IMR-90 (cell line): ENCODE measurements around the gene DENND1B. TPM values are rescaled to one million over a fixed set of nuclear protein-coding genes. Genes with fewer than 3 reads are reported as not detected.

Experiments used
- ATAC-seq: fragments of 200-7000 bp; cut with Tn5 transposase; 2 replicates; pipeline ENCODE4 v1.9.1; 2020; ENCODE audit warnings: low read depth, mild to moderate bottlenecking, moderate library complexity
- BruUV-seq: library from RNA; stranded (reverse); fragments of 400-500 nt; replicated peaks from 2 replicates; lab custom pipeline; 2021; lab: Mats Ljungman, UMichigan
- CTCF ChIA-PET: fragments of 300-600 bp; formaldehyde crosslinking; extraction: SDS; loops from one replicate; lab custom pipeline; 2021; ENCODE audit warnings: antibody characterized with exemption; lab: Yijun Ruan, JAX
- POLR2A ChIA-PET: fragments of 300-600 bp; sonication (Branson Sonifier 250); formaldehyde crosslinking; loops from one replicate; lab custom pipeline; 2022; ENCODE audit warnings: antibody characterized with exemption; ENCODE audit not compliant: unreplicated experiment; lab: Charles Lee
- DNase-seq: peaks from one replicate; pipeline ENCODE4 v3.0.0; 2013
- H2AFZ ChIP-seq: replicated peaks from 2 replicates; pipeline ENCODE3; 2013; ENCODE audit warnings: low read length, mild to moderate bottlenecking; ENCODE audit not compliant: poor library complexity
- H2AK5ac ChIP-seq: 2 replicates; pipeline ENCODE4 v1.6.1; 2013; ENCODE audit warnings: low read depth, low read length, inconsistent platforms
- H2AK9ac ChIP-seq: replicated peaks from 2 replicates; pipeline ENCODE3; 2013; ENCODE audit warnings: mild to moderate bottlenecking, low read depth, low read length, moderate library complexity; ENCODE audit not compliant: poor library complexity
- H2BK120ac ChIP-seq: 2 replicates; pipeline ENCODE4 v1.6.1; 2013; ENCODE audit warnings: low read depth, low read length, inconsistent platforms
- H2BK15ac ChIP-seq: 3 replicates; pipeline ENCODE4 v1.6.1; 2013; ENCODE audit warnings: low read depth, low read length, inconsistent platforms
- H2BK20ac ChIP-seq: 2 replicates; pipeline ENCODE4 v1.6.1; 2013; ENCODE audit warnings: low read depth, mild to moderate bottlenecking, inconsistent platforms, low read length, moderate library complexity
- H2BK5ac ChIP-seq: 2 replicates; pipeline ENCODE4 v1.6.1; 2013; ENCODE audit warnings: mild to moderate bottlenecking, low read depth, low read length, inconsistent platforms; ENCODE audit not compliant: poor library complexity, severe bottlenecking
- H3K14ac ChIP-seq: replicated peaks from 2 replicates; pipeline ENCODE4 v1.6.1; 2013; ENCODE audit warnings: low read depth, low read length, inconsistent platforms
- H3K18ac ChIP-seq: 2 replicates; pipeline ENCODE4 v1.6.1; 2013; ENCODE audit warnings: low read depth, low read length, control low read depth
- H3K23ac ChIP-seq: 2 replicates; pipeline ENCODE4 v1.6.1; 2013; ENCODE audit warnings: low read depth, low read length, inconsistent platforms
- H3K27ac ChIP-seq: 2 replicates; pipeline ENCODE4 v1.5.1; 2013; ENCODE audit warnings: mild to moderate bottlenecking, control low read depth, low read length; ENCODE audit not compliant: insufficient read depth
- H3K27me3 ChIP-seq: 2 replicates; pipeline ENCODE4 v1.6.1; 2013; ENCODE audit warnings: low read length; ENCODE audit not compliant: control insufficient read depth, insufficient read depth
- H3K36me3 ChIP-seq: 2 replicates; pipeline ENCODE4 v1.6.1; 2013; ENCODE audit warnings: low read length, mixed read lengths; ENCODE audit not compliant: control insufficient read depth, insufficient read depth
- H3K4ac ChIP-seq: 2 replicates; pipeline ENCODE4 v1.6.1; 2013; ENCODE audit warnings: low read depth, low read length, inconsistent platforms
- H3K4me1 ChIP-seq: 2 replicates; pipeline ENCODE4 v1.6.1; 2013; ENCODE audit warnings: low read length, mixed read lengths; ENCODE audit not compliant: control insufficient read depth, insufficient read depth
- H3K4me2 ChIP-seq: 2 replicates; pipeline ENCODE4 v1.6.1; 2013; ENCODE audit warnings: low read depth, mild to moderate bottlenecking, control low read depth, low read length, moderate library complexity
- H3K4me3 ChIP-seq: 2 replicates; pipeline ENCODE4 v1.5.1; 2013; ENCODE audit warnings: low read depth, mild to moderate bottlenecking, control low read depth, low read length, moderate library complexity; ENCODE audit not compliant: insufficient read depth
- H3K56ac ChIP-seq: 2 replicates; pipeline ENCODE4 v1.6.1; 2013; ENCODE audit warnings: low read length, inconsistent platforms; ENCODE audit not compliant: insufficient read depth; ENCODE audit errors: extremely low read depth
- H3K79me1 ChIP-seq, 2 experiments: 2 replicates each; pipeline ENCODE4 v1.6.1; 2013; ENCODE audit warnings: low read length in 2 of 2, inconsistent platforms in 1 of 2, low read depth in 1 of 2
- H3K9ac ChIP-seq: 2 replicates; pipeline ENCODE4 v1.6.1; 2013; ENCODE audit warnings: low read depth, low read length, control low read depth
- H3K9me1 ChIP-seq: 2 replicates; pipeline ENCODE4 v1.6.1; 2013; ENCODE audit warnings: low read length, inconsistent platforms; ENCODE audit not compliant: insufficient read depth
- H3K9me3 ChIP-seq: 2 replicates; pipeline ENCODE4 v1.6.1; 2013; ENCODE audit warnings: low read length; ENCODE audit not compliant: control insufficient read depth, insufficient read depth
- H4K20me1 ChIP-seq: 2 replicates; pipeline ENCODE4 v1.6.1; 2013; ENCODE audit warnings: low read length, inconsistent platforms; ENCODE audit not compliant: insufficient read depth
- H4K5ac ChIP-seq: 2 replicates; pipeline ENCODE4 v1.6.1; 2013; ENCODE audit warnings: mild to moderate bottlenecking, low read depth, low read length, control low read depth
- H4K8ac ChIP-seq, 2 experiments: 2 replicates each; pipeline ENCODE4 v1.6.1; 2013; ENCODE audit warnings: low read depth in 2 of 2, low read length in 2 of 2, control low read depth in 1 of 2, inconsistent platforms in 1 of 2
- H4K91ac ChIP-seq: 2 replicates; pipeline ENCODE4 v1.6.1; 2013; ENCODE audit warnings: low read depth, low read length, inconsistent platforms; ENCODE audit not compliant: insufficient read depth
- BHLHE40 ChIP-seq: fragments of 150-350 bp; IDR thresholded peaks from 2 replicates; pipeline ENCODE4 v1.6.1; 2016; ENCODE audit warnings: mild to moderate bottlenecking, low read depth, low read length
- CEBPB ChIP-seq: IDR thresholded peaks from 2 replicates; pipeline ENCODE4 v1.6.1; 2012; ENCODE audit warnings: low read depth, low read length, improper control_type of control experiment
- CHD1 ChIP-seq: IDR thresholded peaks from 2 replicates; pipeline ENCODE4 v1.6.1; 2012; ENCODE audit warnings: low read depth, low read length, improper control_type of control experiment
- CTCF ChIP-seq: conservative IDR thresholded peaks from 2 replicates; pipeline ENCODE4 v1.5.1; 2012; ENCODE audit warnings: mild to moderate bottlenecking, low read depth, low read length, improper control_type of control experiment
- FOS ChIP-seq: fragments of 150-350 bp; IDR thresholded peaks from 2 replicates; pipeline ENCODE4 v1.6.1; 2016; ENCODE audit warnings: low read depth, low read length
- MAFK ChIP-seq: IDR thresholded peaks from 2 replicates; pipeline ENCODE4 v1.6.1; 2012; ENCODE audit warnings: low read depth, low read length, improper control_type of control experiment
- MAZ ChIP-seq: IDR thresholded peaks from 2 replicates; pipeline ENCODE4 v1.6.1; 2012; ENCODE audit warnings: low read depth, mild to moderate bottlenecking, low read length, improper control_type of control experiment, moderate library complexity, borderline replicate concordance
- MXI1 ChIP-seq: IDR thresholded peaks from 2 replicates; pipeline ENCODE4 v1.6.1; 2012; ENCODE audit warnings: low read depth, mild to moderate bottlenecking, low read length, moderate library complexity, borderline replicate concordance
- NFE2L2 ChIP-seq: fragments of 150-350 bp; IDR thresholded peaks from 2 replicates; pipeline ENCODE4 v1.6.1; 2016; ENCODE audit warnings: low read depth, mild to moderate bottlenecking, low read length
- POLR2A ChIP-seq: IDR thresholded peaks from 2 replicates; pipeline ENCODE4 v1.6.1; 2012; ENCODE audit warnings: mild to moderate bottlenecking, low read depth, low read length
- RAD21 ChIP-seq: IDR thresholded peaks from 2 replicates; pipeline ENCODE4 v1.6.1; 2012; ENCODE audit warnings: low read length, improper control_type of control experiment
- RCOR1 ChIP-seq: IDR thresholded peaks from 2 replicates; pipeline ENCODE4 v1.6.1; 2012; ENCODE audit warnings: mild to moderate bottlenecking, low read length, improper control_type of control experiment; ENCODE audit not compliant: insufficient replicate concordance
- RFX5 ChIP-seq: IDR thresholded peaks from 2 replicates; pipeline ENCODE4 v1.8.0; 2012; ENCODE audit warnings: low read depth, mild to moderate bottlenecking, low read length, moderate library complexity
- SMC3 ChIP-seq: fragments of 150-350 bp; IDR thresholded peaks from 2 replicates; pipeline ENCODE4 v1.6.1; 2016; ENCODE audit warnings: low read depth, mild to moderate bottlenecking, antibody characterized with exemption, low read length, moderate library complexity
- WGBS, 2 experiments: methylation state at CpG; one replicate each; pipeline versions ENCODE4 v1.1.5 to v1.1.7; 2013; ENCODE audit warnings: missing lambda C conversion rate in 2 of 2; ENCODE audit not compliant: insufficient read length in 1 of 2; ENCODE audit errors: extremely low coverage in 2 of 2; 5-methylcytosine and 5-hydroxymethylcytosine counted together
- dilution Hi-C: fragments of 300-500 bp; cut with HindIII; formaldehyde crosslinking; loops from one replicate; pipeline ENCODE4 v1.14.3; 2018; ENCODE audit warnings: low sequenced_read_pairs; ENCODE audit not compliant: unreplicated experiment
- in situ Hi-C: fragments of 300-500 bp; cut with MboI; formaldehyde crosslinking; loops from 3 replicates; pipeline ENCODE4 v1.14.3; 2019; ENCODE audit warnings: low sequenced_read_pairs, inconsistent platforms, mixed read lengths
- intact Hi-C: fragments of 100-400 bp; cut with micrococcal nuclease; formaldehyde crosslinking; loops from 2 replicates; pipeline ENCODE4 v1.10.0; 2022
- polyA plus RNA-seq, 3 experiments: library from polyadenylated mRNA; depleted of rRNA; stranded (reverse); fragments of >200 nt; gene quantifications; 2 replicates each; pipeline ENCODE4 v1.2.3, GENCODE V29; 2012; ENCODE audit warnings: low replicate concordance in 1 of 3
- total RNA-seq: library from RNA; depleted of rRNA; stranded (reverse); fragments of >200 nt; gene quantifications from 2 replicates; pipeline ENCODE4 v1.2.3, GENCODE V29; 2012
- TF ChIP-seq, protein P1 (sequence below): fragments of 150-350 bp; IDR thresholded peaks from 2 replicates; pipeline ENCODE4 v1.6.1; 2017; ENCODE audit warnings: mild to moderate bottlenecking, antibody characterized with exemption, low read length, low read depth
- TF ChIP-seq, protein P2 (sequence below): fragments of 150-350 bp; IDR thresholded peaks from 2 replicates; pipeline ENCODE4 v1.6.1; 2016; ENCODE audit warnings: low read depth, mild to moderate bottlenecking, low read length, moderate library complexity, borderline replicate concordance

DENND1B gene
- total and polyA plus RNA-seq, 2 of the 4 experiments (the other 2 are of a cell fraction): 4.0 to 24.2 TPM

GRCh38 chr1:197738927-197739326 lies 36.4 kb downstream of the DENND1B start:
- peaks cover 25 to 44% of the 10 kb centered on the region in 2 experiments for H3K79me1 ChIP-seq
- H3K18ac ChIP-seq: no peak overlapping the region
- H2BK15ac ChIP-seq: no peak overlapping the region; the same call in 2 of the 3 replicates
- H3K56ac ChIP-seq: no peak overlapping the region
- peak overlapping the region; percentile 42; the same call in 1 of the 2 replicates for H3K23ac ChIP-seq
- no TSS peak for BruUV-seq
- WGBS, 2 experiments: no CpG with 5 or more reads among the region's 1 CpG
- no peak overlapping the region for H3K9ac ChIP-seq
- H4K5ac ChIP-seq: no peak overlapping the region
- no peak overlapping the region for H2AK9ac ChIP-seq
- no peak overlapping the region for H3K27ac ChIP-seq
- no peaks in the 10 kb centered on the region for H3K36me3 ChIP-seq
- H4K20me1 ChIP-seq: peaks cover 9% of the 10 kb centered on the region; the same call in 1 of the 2 replicates
- H2AK5ac ChIP-seq: peak overlapping the region; percentile 15; the same call in 1 of the 2 replicates
- H4K91ac ChIP-seq: no peak overlapping the region
- dilution Hi-C loops (no loop called here), in situ Hi-C loops (no loop called here), intact Hi-C loops (no loop called here)
- H3K9me1 ChIP-seq: peaks cover 4% of the 10 kb centered on the region
- DNase-seq (no peak), ATAC-seq (no peak)
- H2BK120ac ChIP-seq: no peak overlapping the region
- no peaks in the 10 kb centered on the region for H3K9me3 ChIP-seq
- H3K4ac ChIP-seq: no peak overlapping the region; the same call in 1 of the 2 replicates
- no peak overlapping the region for H3K4me2 ChIP-seq
- no peak overlapping the region for H2BK5ac ChIP-seq
- no peak overlapping the region for H4K8ac ChIP-seq
- no peak overlapping the region for H2BK20ac ChIP-seq
- TF ChIP-seq MAZ: no peak
- no peak for TF ChIP-seq SMC3
- no peak for TF ChIP-seq CHD1
- TF ChIP-seq BHLHE40: no peak
- no peak for TF ChIP-seq MAFK
- TF ChIP-seq RFX5: no peak
- TF ChIP-seq CEBPB: no peak
- no peak for TF ChIP-seq RAD21
- no peak for TF ChIP-seq CTCF
- no peak for TF ChIP-seq POLR2A
- TF ChIP-seq NFE2L2: no peak
- TF ChIP-seq MXI1: no peak
- no peak for TF ChIP-seq FOS
- TF ChIP-seq, protein P1, sequence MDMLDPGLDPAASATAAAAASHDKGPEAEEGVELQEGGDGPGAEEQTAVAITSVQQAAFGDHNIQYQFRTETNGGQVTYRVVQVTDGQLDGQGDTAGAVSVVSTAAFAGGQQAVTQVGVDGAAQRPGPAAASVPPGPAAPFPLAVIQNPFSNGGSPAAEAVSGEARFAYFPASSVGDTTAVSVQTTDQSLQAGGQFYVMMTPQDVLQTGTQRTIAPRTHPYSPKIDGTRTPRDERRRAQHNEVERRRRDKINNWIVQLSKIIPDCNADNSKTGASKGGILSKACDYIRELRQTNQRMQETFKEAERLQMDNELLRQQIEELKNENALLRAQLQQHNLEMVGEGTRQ: no peak
- TF ChIP-seq, protein P2, sequence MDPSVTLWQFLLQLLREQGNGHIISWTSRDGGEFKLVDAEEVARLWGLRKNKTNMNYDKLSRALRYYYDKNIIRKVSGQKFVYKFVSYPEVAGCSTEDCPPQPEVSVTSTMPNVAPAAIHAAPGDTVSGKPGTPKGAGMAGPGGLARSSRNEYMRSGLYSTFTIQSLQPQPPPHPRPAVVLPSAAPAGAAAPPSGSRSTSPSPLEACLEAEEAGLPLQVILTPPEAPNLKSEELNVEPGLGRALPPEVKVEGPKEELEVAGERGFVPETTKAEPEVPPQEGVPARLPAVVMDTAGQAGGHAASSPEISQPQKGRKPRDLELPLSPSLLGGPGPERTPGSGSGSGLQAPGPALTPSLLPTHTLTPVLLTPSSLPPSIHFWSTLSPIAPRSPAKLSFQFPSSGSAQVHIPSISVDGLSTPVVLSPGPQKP: no peak
- no peak for TF ChIP-seq RCOR1
- no peak overlapping the region for H3K4me3 ChIP-seq
- 0 out of 2 replicates have a peak overlapping the region, but pooled peaks have one; percentile 25 for H3K14ac ChIP-seq
- peaks cover 4% of the 10 kb centered on the region for H3K4me1 ChIP-seq
- H2AFZ ChIP-seq: no peak overlapping the region
- ChIA-PET POLR2A (no interaction called here), CTCF (no interaction called here)
- H3K27me3 ChIP-seq: no peaks in the 10 kb centered on the region
